HEK293 (cell line): Measurements from ENCODE around the gene HOXA3.

Source experiments
- CTCF ChIA-PET: fragments of 350-600 bp; formaldehyde crosslinking; extraction: SDS; loops from one replicate; lab custom pipeline; 2021; ENCODE audit warnings: antibody characterized with exemption; lab: Yijun Ruan, JAX
- POLR2A ChIA-PET: fragments of 300-600 bp; formaldehyde crosslinking; extraction: SDS; loops from one replicate; lab custom pipeline; 2020; ENCODE audit warnings: antibody characterized with exemption, inconsistent platforms; lab: Yijun Ruan, JAX
- H3K27ac ChIP-seq: fragments of 200-500 bp; sonication (Bioruptor generic); 2 replicates; pipeline ENCODE4 v1.5.1; 2014; ENCODE audit warnings: low read depth, low read length, control low read depth, inconsistent platforms; ENCODE audit errors: extremely low read depth
- H3K36me3 ChIP-seq, 2 experiments: fragments of 200-500 bp in 1 of 2; sonication (Bioruptor generic) in 1 of 2; 1 replicate in 1 of 2; 2 replicates in 1 of 2; pipeline ENCODE4 v1.5.1; 2014 to 2017; ENCODE audit warnings: inconsistent platforms in 2 of 2, low read length in 2 of 2; ENCODE audit not compliant: control insufficient read depth in 2 of 2, insufficient read depth in 1 of 2
- H3K4me1 ChIP-seq: fragments of 200-500 bp; sonication (Bioruptor generic); 2 replicates; pipeline ENCODE4 v1.5.1; 2014; ENCODE audit warnings: mild to moderate bottlenecking, low read length, inconsistent platforms; ENCODE audit not compliant: control insufficient read depth, insufficient read depth
- H3K4me3 ChIP-seq: 2 replicates; pipeline ENCODE4 v1.5.1; 2011; ENCODE audit warnings: low read depth, mild to moderate bottlenecking, control low read depth, low read length, moderate library complexity
- H3K9me3 ChIP-seq: fragments of 200-500 bp; sonication (Bioruptor generic); 2 replicates; pipeline ENCODE4 v1.5.1; 2014; ENCODE audit warnings: low read depth, low read length, inconsistent platforms; ENCODE audit not compliant: control insufficient read depth, insufficient read depth
- EGR2 ChIP-seq: fragments of 450-650 bp; formaldehyde crosslinking; IDR thresholded peaks from 2 replicates; pipeline ENCODE4 v1.5.1; 2016; ENCODE audit warnings: low read depth, missing biosample characterization, missing genetic modification characterization
- GLIS2 ChIP-seq: fragments of 450-650 bp; formaldehyde crosslinking; IDR thresholded peaks from 2 replicates; pipeline ENCODE4 v1.5.1; 2016; ENCODE audit warnings: missing biosample characterization, missing genetic modification characterization
- IKZF3 ChIP-seq: fragments of 450-650 bp; IDR thresholded peaks from 2 replicates; pipeline ENCODE4 v1.5.0; 2018; ENCODE audit warnings: missing biosample characterization, mild to moderate bottlenecking, missing genetic modification characterization, moderate library complexity
- KLF1 ChIP-seq: fragments of 450-650 bp; formaldehyde crosslinking; IDR thresholded peaks from 2 replicates; pipeline ENCODE4 v1.5.1; 2016; ENCODE audit warnings: missing biosample characterization, missing genetic modification characterization
- KLF10 ChIP-seq: fragments of 450-650 bp; IDR thresholded peaks from 2 replicates; pipeline ENCODE4 v1.5.1; 2018; ENCODE audit warnings: missing biosample characterization, mild to moderate bottlenecking, missing genetic modification characterization
- KLF8 ChIP-seq: fragments of 450-650 bp; formaldehyde crosslinking; IDR thresholded peaks from 2 replicates; pipeline ENCODE4 v1.5.1; 2016; ENCODE audit warnings: missing biosample characterization, missing genetic modification characterization
- KLF9 ChIP-seq: fragments of 450-650 bp; formaldehyde crosslinking; IDR thresholded peaks from 2 replicates; pipeline ENCODE4 v1.5.1; 2016; ENCODE audit warnings: missing biosample characterization, missing genetic modification characterization, low read depth
- SALL2 ChIP-seq: fragments of 450-650 bp; formaldehyde crosslinking; IDR thresholded peaks from 2 replicates; pipeline ENCODE4 v1.5.0; 2017; ENCODE audit warnings: missing biosample characterization, mild to moderate bottlenecking, missing genetic modification characterization, borderline replicate concordance
- SP3 ChIP-seq: fragments of 450-650 bp; formaldehyde crosslinking; IDR thresholded peaks from 2 replicates; pipeline ENCODE4 v1.5.1; 2016; ENCODE audit warnings: missing biosample characterization, missing genetic modification characterization
- ZFHX2 ChIP-seq: fragments of 450-650 bp; formaldehyde crosslinking; conservative IDR thresholded peaks from 2 replicates; pipeline ENCODE4 v1.5.1; 2016; ENCODE audit warnings: missing biosample characterization, missing genetic modification characterization
- ZFP37 ChIP-seq: fragments of 450-650 bp; formaldehyde crosslinking; IDR thresholded peaks from 2 replicates; pipeline ENCODE4 v1.5.1; 2016; ENCODE audit warnings: missing biosample characterization, missing genetic modification characterization
- ZNF239 ChIP-seq: fragments of 450-650 bp; formaldehyde crosslinking; IDR thresholded peaks from 2 replicates; pipeline ENCODE4 v1.5.1; 2016; ENCODE audit warnings: missing biosample characterization, missing genetic modification characterization
- ZNF24 ChIP-seq: fragments of 450-650 bp; formaldehyde crosslinking; IDR thresholded peaks from 2 replicates; pipeline ENCODE4 v1.5.1; 2016; ENCODE audit warnings: missing biosample characterization, missing genetic modification characterization
- ZNF302 ChIP-seq: fragments of 450-650 bp; formaldehyde crosslinking; IDR thresholded peaks from 2 replicates; pipeline ENCODE4 v1.5.1; 2016; ENCODE audit warnings: missing biosample characterization, missing genetic modification characterization, low read depth
- ZNF335 ChIP-seq: fragments of 450-650 bp; formaldehyde crosslinking; conservative IDR thresholded peaks from 2 replicates; pipeline ENCODE4 v1.5.1; 2016; ENCODE audit warnings: missing biosample characterization, missing genetic modification characterization
- ZNF341 ChIP-seq: fragments of 450-650 bp; formaldehyde crosslinking; IDR thresholded peaks from 2 replicates; pipeline ENCODE4; 2016; ENCODE audit warnings: low read depth, missing biosample characterization, missing genetic modification characterization
- ZNF350 ChIP-seq: fragments of 450-650 bp; formaldehyde crosslinking; IDR thresholded peaks from 2 replicates; pipeline ENCODE4 v1.5.0; 2017; ENCODE audit warnings: missing biosample characterization, mild to moderate bottlenecking, missing genetic modification characterization
- ZNF501 ChIP-seq: fragments of 450-650 bp; formaldehyde crosslinking; IDR thresholded peaks from 2 replicates; pipeline ENCODE4 v1.5.1; 2016; ENCODE audit warnings: missing biosample characterization, missing genetic modification characterization
- ZNF510 ChIP-seq: fragments of 450-650 bp; formaldehyde crosslinking; IDR thresholded peaks from 2 replicates; pipeline ENCODE4 v1.5.1; 2018; ENCODE audit warnings: mild to moderate bottlenecking, missing genetic modification characterization, missing biosample characterization; ENCODE audit not compliant: insufficient replicate concordance
- ZNF571 ChIP-seq: fragments of 450-650 bp; formaldehyde crosslinking; IDR thresholded peaks from 2 replicates; pipeline ENCODE4 v1.5.0; 2017; ENCODE audit warnings: missing biosample characterization, missing genetic modification characterization
- ZNF600 ChIP-seq: fragments of 450-650 bp; formaldehyde crosslinking; IDR thresholded peaks from 2 replicates; pipeline ENCODE4 v1.5.1; 2016; ENCODE audit warnings: missing biosample characterization, missing genetic modification characterization
- ZNF658 ChIP-seq: fragments of 450-650 bp; formaldehyde crosslinking; IDR thresholded peaks from 2 replicates; pipeline ENCODE4; 2016; ENCODE audit warnings: missing biosample characterization, missing genetic modification characterization
- ZNF660 ChIP-seq: fragments of 450-650 bp; IDR thresholded peaks from 2 replicates; pipeline ENCODE4 v1.5.1; 2018; ENCODE audit warnings: missing biosample characterization, mild to moderate bottlenecking, missing genetic modification characterization
- ZNF76 ChIP-seq: fragments of 450-650 bp; formaldehyde crosslinking; IDR thresholded peaks from 2 replicates; pipeline ENCODE4; 2016; ENCODE audit warnings: low read depth, missing biosample characterization, missing genetic modification characterization, borderline replicate concordance
- ZNF791 ChIP-seq: fragments of 450-650 bp; formaldehyde crosslinking; IDR thresholded peaks from 2 replicates; pipeline ENCODE4 v1.5.1; 2016; ENCODE audit warnings: missing biosample characterization, missing genetic modification characterization
- ZXDB ChIP-seq: fragments of 450-650 bp; formaldehyde crosslinking; IDR thresholded peaks from 2 replicates; pipeline ENCODE4 v1.5.1; 2016; ENCODE audit warnings: missing biosample characterization, missing genetic modification characterization
- TF ChIP-seq, protein P1 (sequence below): fragments of 450-650 bp; formaldehyde crosslinking; IDR thresholded peaks from 2 replicates; pipeline ENCODE4 v1.5.1; 2016; ENCODE audit warnings: missing biosample characterization, missing genetic modification characterization
- TF ChIP-seq, protein P2 (sequence below): fragments of 450-650 bp; IDR thresholded peaks from 2 replicates; pipeline ENCODE4 v1.5.1; 2018; ENCODE audit warnings: missing biosample characterization, missing genetic modification characterization
- TF ChIP-seq, protein P3 (sequence below): fragments of 450-650 bp; formaldehyde crosslinking; IDR thresholded peaks from 2 replicates; pipeline ENCODE4 v1.5.1; 2016; ENCODE audit warnings: missing biosample characterization, missing genetic modification characterization

The HOXA3 gene

DNA sequence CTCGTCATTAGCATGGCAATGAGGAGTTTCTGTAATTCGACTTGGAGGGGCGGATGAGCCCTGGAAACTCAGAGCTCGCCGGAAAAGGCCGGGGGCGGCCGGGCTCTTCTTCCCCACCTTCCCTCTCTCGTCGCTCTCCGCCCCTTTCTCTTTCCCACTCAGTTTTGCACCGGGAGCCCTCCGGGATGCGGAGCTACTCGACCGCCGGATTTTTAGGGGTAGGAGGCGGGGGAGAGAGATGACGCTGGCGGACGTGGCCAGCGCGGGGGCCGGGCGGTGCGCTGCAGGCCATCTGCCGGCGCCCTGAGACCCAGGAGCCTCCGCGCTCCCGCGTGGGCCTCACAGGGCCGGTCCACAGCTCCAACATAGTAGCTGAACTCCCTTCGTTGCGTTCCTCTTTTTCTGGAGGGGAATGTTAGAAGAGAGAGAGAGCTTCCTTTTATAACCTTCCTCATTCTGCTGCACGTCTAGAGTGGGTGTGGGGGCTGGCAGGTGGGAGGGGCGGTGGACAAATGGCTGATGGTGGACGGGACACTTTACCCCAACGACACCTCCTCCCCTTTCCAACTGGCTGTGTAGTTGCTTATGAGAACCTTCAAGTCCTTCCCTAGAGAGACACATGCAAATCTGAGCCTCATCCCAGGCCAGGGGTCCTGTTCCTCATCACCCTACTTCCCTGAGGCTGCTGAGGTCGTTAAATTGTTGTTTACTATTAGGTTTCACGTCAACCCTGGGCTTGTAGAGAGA is 55.4 kb downstream of the HOXA3 start:
- Histone ChIP-seq H3K4me1 (peaks cover 32% of the 10 kb centered on the region), H3K9me3 (no peaks in the 10 kb centered on the region), H3K36me3 (peaks cover 12 to 28% of the 10 kb centered on the region in 2 experiments; a peak in 2 of 3 replicates), H3K4me3 (peak overlapping the region; percentile 77), H3K27ac (peak overlapping the region; percentile 98)
- POLR2A ChIA-PET = interaction anchor here (0.6 to 4.3 kb wide), 19 partner anchors 8 to 401 kb away, joined by 3 to 32 read pairs (median 4); partner anchors contain the start of genes HOXA4, HOXA5, HOXA6 and SKAP2
- TF ChIP-seq ZNF510 (tag by site-specific recombination) (no peak), ZNF76 (tag by site-specific recombination) (0 out of 2 replicates have a peak, but pooled peaks have one; percentile 17), ZNF335 (no peak; the same call in 1 of the 2 replicates), EGR2 (peak; percentile 86), ZNF24 (tag by site-specific recombination) (no peak), ZNF501 (tag by site-specific recombination) (0 out of 2 replicates have a peak, but pooled peaks have one; percentile 21), ZNF239 (tag by site-specific recombination) (no peak), ZNF791 (tag by site-specific recombination) (no peak), KLF10 (tag by site-specific recombination) (0 out of 2 replicates have a peak, but pooled peaks have one; percentile 27), KLF9 (tag by site-specific recombination) (peak; percentile 76), ZFHX2 (peak; percentile 86), ZNF658 (tag by site-specific recombination) (no peak), KLF1 (tag by site-specific recombination) (no peak), GLIS2 (tag by site-specific recombination) (peak; percentile 59), SP3 (tag by site-specific recombination) (peak; percentile 25; the same call in 1 of the 2 replicates)
- TF ChIP-seq, protein P1, sequence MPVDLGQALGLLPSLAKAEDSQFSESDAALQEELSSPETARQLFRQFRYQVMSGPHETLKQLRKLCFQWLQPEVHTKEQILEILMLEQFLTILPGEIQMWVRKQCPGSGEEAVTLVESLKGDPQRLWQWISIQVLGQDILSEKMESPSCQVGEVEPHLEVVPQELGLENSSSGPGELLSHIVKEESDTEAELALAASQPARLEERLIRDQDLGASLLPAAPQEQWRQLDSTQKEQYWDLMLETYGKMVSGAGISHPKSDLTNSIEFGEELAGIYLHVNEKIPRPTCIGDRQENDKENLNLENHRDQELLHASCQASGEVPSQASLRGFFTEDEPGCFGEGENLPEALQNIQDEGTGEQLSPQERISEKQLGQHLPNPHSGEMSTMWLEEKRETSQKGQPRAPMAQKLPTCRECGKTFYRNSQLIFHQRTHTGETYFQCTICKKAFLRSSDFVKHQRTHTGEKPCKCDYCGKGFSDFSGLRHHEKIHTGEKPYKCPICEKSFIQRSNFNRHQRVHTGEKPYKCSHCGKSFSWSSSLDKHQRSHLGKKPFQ (tag by site-specific recombination) = no peak
- CTCF ChIA-PET = interaction anchor here (1.0 to 2.0 kb wide), 5 partner anchors 9 to 415 kb away, joined by 3 to 11 read pairs (median 5); partner anchors contain the start of gene HOXA5

DNA sequence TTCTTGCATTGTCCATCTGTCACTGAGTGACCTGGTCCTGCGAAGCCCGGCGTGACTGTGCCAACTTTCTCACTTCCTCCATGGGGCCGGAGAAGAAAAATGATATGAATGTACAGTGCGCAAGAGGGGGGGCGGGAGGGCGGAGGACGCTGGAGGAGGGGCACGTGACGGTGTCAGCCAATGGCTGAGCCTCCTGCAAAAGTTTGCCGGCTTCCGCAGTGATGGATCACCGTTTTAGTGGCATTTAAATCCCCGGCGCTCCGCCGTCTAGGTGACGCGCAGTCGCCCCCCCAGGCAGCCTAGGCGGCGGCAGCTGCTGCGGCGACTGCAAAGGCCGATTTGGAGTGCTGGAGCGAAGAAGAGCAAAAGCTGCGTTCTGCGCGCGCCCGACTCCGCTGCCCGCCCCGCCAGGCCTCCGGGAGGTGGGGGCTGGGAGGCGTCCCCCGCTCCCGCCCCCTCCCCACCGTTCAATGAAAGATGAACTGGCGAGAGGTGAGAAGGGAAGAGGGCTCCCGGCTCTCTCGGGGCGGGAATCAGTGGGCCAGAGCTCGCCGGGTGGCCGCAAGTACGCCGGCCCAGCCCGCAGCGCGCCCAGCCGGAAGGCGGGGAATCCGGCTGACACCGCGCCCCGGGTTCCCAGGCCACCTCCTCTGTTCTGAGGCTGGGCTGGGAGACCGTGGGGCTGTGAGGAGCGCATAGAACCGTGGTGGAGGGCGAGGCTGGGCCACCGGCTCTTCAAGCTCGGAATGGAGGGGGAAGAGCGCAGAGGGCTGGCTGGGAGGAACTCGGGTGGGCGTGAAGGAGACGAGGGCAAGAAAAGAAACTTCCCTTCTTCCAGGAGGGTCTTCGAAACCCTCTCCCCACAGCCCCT is 56.3 kb downstream of the HOXA3 start, which contains the start of gene HOXA1:
HOXA1 (minus strand) TSS at position 104 of the 871 bp plus-strand sequence; CDS start at position 16, 88 bp downstream.
- peak within 1 kb of the TSS; percentile 98 for H3K27ac ChIP-seq
- POLR2A ChIA-PET = interaction anchor here (0.6 to 4.3 kb wide), 19 partner anchors 9 to 400 kb away, joined by 3 to 32 read pairs (median 4); partner anchors contain the start of genes HOXA4, HOXA5, HOXA6 and SKAP2
- H3K36me3 ChIP-seq = peaks cover 12 to 23% of the 10 kb centered on the region in 2 experiments; a peak in 2 of 3 replicates
- peak within 1 kb of the TSS; percentile 79 for H3K4me3 ChIP-seq
- H3K4me1 ChIP-seq = peaks cover 40% of the 10 kb centered on the region
- no peaks in the 10 kb centered on the region for H3K9me3 ChIP-seq
- CTCF ChIA-PET = interaction anchor here (1.0 to 2.0 kb wide), 6 partner anchors 9 to 414 kb away, joined by 3 to 11 read pairs (median 6); partner anchors contain the start of gene HOXA5
- TF ChIP-seq ZNF350 (tag by site-specific recombination) = no peak
- 0 out of 2 replicates have a peak, but pooled peaks have one; percentile 36 for TF ChIP-seq ZFP37 (tag by site-specific recombination)
- peak; percentile 52; the same call in 1 of the 2 replicates for TF ChIP-seq ZNF341 (tag by site-specific recombination)
- TF ChIP-seq, protein P2, sequence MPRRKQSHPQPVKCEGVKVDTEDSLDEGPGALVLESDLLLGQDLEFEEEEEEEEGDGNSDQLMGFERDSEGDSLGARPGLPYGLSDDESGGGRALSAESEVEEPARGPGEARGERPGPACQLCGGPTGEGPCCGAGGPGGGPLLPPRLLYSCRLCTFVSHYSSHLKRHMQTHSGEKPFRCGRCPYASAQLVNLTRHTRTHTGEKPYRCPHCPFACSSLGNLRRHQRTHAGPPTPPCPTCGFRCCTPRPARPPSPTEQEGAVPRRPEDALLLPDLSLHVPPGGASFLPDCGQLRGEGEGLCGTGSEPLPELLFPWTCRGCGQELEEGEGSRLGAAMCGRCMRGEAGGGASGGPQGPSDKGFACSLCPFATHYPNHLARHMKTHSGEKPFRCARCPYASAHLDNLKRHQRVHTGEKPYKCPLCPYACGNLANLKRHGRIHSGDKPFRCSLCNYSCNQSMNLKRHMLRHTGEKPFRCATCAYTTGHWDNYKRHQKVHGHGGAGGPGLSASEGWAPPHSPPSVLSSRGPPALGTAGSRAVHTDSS (tag by site-specific recombination) = no peak
- TF ChIP-seq IKZF3 (tag by site-specific recombination) = peak; percentile 32; the same call in 1 of the 2 replicates
- peak; percentile 55; the same call in 1 of the 2 replicates for TF ChIP-seq ZNF660 (tag by site-specific recombination)
- no peak for TF ChIP-seq ZNF302
- no peak for TF ChIP-seq SALL2 (tag by site-specific recombination)
- TF ChIP-seq ZXDB (tag by site-specific recombination) = 0 out of 2 replicates have a peak, but pooled peaks have one; percentile 25
- TF ChIP-seq ZNF571 (tag by site-specific recombination) = no peak
- TF ChIP-seq KLF8 = peak; percentile 79; the same call in 1 of the 2 replicates
- TF ChIP-seq ZNF600 (tag by site-specific recombination) = peak; percentile 85
- TF ChIP-seq KLF1 (tag by site-specific recombination) = no peak
- TF ChIP-seq, protein P3, sequence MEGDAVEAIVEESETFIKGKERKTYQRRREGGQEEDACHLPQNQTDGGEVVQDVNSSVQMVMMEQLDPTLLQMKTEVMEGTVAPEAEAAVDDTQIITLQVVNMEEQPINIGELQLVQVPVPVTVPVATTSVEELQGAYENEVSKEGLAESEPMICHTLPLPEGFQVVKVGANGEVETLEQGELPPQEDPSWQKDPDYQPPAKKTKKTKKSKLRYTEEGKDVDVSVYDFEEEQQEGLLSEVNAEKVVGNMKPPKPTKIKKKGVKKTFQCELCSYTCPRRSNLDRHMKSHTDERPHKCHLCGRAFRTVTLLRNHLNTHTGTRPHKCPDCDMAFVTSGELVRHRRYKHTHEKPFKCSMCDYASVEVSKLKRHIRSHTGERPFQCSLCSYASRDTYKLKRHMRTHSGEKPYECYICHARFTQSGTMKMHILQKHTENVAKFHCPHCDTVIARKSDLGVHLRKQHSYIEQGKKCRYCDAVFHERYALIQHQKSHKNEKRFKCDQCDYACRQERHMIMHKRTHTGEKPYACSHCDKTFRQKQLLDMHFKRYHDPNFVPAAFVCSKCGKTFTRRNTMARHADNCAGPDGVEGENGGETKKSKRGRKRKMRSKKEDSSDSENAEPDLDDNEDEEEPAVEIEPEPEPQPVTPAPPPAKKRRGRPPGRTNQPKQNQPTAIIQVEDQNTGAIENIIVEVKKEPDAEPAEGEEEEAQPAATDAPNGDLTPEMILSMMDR = 0 out of 2 replicates have a peak, but pooled peaks have one; percentile 15
